ENCODE data around the gene PA2G4. TPM values are rescaled to one million over a fixed set of nuclear protein-coding genes. Genes with fewer than 3 reads are reported as not detected.

PA2G4 gene
- total and polyA plus RNA-seq, 2 donors (not counting 3 experiments of a cell fraction or from before 2014, with no cell fraction given): 121 to 188 TPM

GRCh38 chr12:56104815-56105608 is 653 bp downstream of the PA2G4 start:
- peak overlapping the region; percentile 60 for H3K27ac ChIP-seq (ENCODE audit: insufficient read depth, low read depth, low read length)
- BruUV-seq (replicated peaks): TSS peak; percentile 43
- peaks cover 20% of the 10 kb centered on the region for H3K4me1 ChIP-seq (ENCODE audit: control insufficient read depth, extremely low read depth, insufficient read depth, low read length)
- POLR2A ChIA-PET: interaction anchor here (0.6 to 3.3 kb wide), 8 partner anchors 8 to 282 kb away, joined by 3 to 37 read pairs (median 4); partner anchors contain the start of genes DNAJC14, RPL41, SMARCC2 and SUOX
- CTCF ChIA-PET: interaction anchor here (0.6 to 5.3 kb wide), 15 partner anchors 10 to 365 kb away, joined by 3 to 59 read pairs (median 7); partner anchors contain the start of genes ERBB3, SMARCC2 and ZC3H10
- TF ChIP-seq JUN (IDR thresholded peaks at IDR 0.05; ENCODE audit: borderline replicate concordance, insufficient read depth, insufficient read length, low read depth) (no peak), MAX (IDR thresholded peaks at IDR 0.05; ENCODE audit: insufficient read depth, insufficient read length) (peak; percentile 72), POLR2AphosphoS5 (IDR thresholded peaks at IDR 0.05; ENCODE audit: insufficient read depth, low read depth, low read length) (no peak), CTCF (IDR thresholded peaks at IDR 0.05; ENCODE audit: extremely low read depth in 1 of 2, insufficient read depth in 1 of 2, low read depth in 1 of 2, low read length in 2 of 2) (peak in 1 of 2 donors; percentile 9), GATA2 (IDR thresholded peaks at IDR 0.05; ENCODE audit: insufficient read depth, insufficient read length, low read depth, low read length) (no peak), POLR2A (IDR thresholded peaks at IDR 0.05; ENCODE audit: low read depth, low read length) (no peak), FOS (IDR thresholded peaks at IDR 0.05; ENCODE audit: borderline replicate concordance, insufficient read depth, low read length) (no peak), MYC (IDR thresholded peaks at IDR 0.05; ENCODE audit: low read depth, low read length) (no peak), EZH2 (IDR thresholded peaks at IDR 0.05; ENCODE audit: borderline replicate concordance, low read depth, low read length, severe bottlenecking) (no peak)
- DNase-seq (ENCODE audit: low read depth, low spot score): peak; percentile 32
- H3K9me1 ChIP-seq (replicated peaks; ENCODE audit: control insufficient read depth, extremely low read depth, insufficient read depth, low read length): no peaks in the 10 kb centered on the region
- no peaks in the 10 kb centered on the region for H3K9me3 ChIP-seq (replicated peaks; ENCODE audit: control insufficient read depth, insufficient read depth, low read length)
- H3K9ac ChIP-seq (replicated peaks; ENCODE audit: extremely low read depth, insufficient read depth, low read length): peak overlapping the region; percentile 70
- H3K4me3 ChIP-seq (replicated peaks in 1 of 3; ENCODE audit: insufficient read depth in 1 of 3, low read depth in 1 of 3, low read length in 3 of 3): peak overlapping the region; percentile 49 to 85 (median 68)
- intact Hi-C loops (cut with micrococcal nuclease) (loop anchor here (1.0 to 2.0 kb wide), 7 partner anchors 11 to 366 kb away; partner anchors contain the start of genes DNAJC14 and RPL41), dilution Hi-C loops (cut with MboI; ENCODE audit: extremely low pct_ligation_motif_present, low sequenced_read_pairs) (no loop called here)
- peaks cover 13 to 14% of the 10 kb centered on the region in 2 experiments for H3K36me3 ChIP-seq (ENCODE audit: control insufficient read depth in 2 of 2, extremely low read depth in 1 of 2, insufficient read depth in 2 of 2, low read length in 2 of 2)
- no peak for FAIRE-seq
- no peaks in the 10 kb centered on the region for H4K20me1 ChIP-seq (replicated peaks; ENCODE audit: control insufficient read depth, extremely low read depth, insufficient read depth, low read length)
- peak overlapping the region; percentile 85 for H3K4me2 ChIP-seq (ENCODE audit: insufficient read depth, low read length)
- H3K27me3 ChIP-seq (ENCODE audit: control insufficient read depth in 2 of 2, insufficient read depth in 2 of 2, low read length in 2 of 2): peaks cover 0 to 6% of the 10 kb centered on the region in 2 experiments
- peak overlapping the region; percentile 45 for H2AFZ ChIP-seq (ENCODE audit: low read depth, low read length)
- H3K79me2 ChIP-seq (ENCODE audit: control insufficient read depth, insufficient read depth, low read length): peaks cover 35% of the 10 kb centered on the region
